ENCODE measurements around the gene CACNG1.

GRCh38 chr17:67080804-67081203 lies 36.5 kb downstream of the CACNG1 start:
- TF ChIP-seq, protein P1, sequence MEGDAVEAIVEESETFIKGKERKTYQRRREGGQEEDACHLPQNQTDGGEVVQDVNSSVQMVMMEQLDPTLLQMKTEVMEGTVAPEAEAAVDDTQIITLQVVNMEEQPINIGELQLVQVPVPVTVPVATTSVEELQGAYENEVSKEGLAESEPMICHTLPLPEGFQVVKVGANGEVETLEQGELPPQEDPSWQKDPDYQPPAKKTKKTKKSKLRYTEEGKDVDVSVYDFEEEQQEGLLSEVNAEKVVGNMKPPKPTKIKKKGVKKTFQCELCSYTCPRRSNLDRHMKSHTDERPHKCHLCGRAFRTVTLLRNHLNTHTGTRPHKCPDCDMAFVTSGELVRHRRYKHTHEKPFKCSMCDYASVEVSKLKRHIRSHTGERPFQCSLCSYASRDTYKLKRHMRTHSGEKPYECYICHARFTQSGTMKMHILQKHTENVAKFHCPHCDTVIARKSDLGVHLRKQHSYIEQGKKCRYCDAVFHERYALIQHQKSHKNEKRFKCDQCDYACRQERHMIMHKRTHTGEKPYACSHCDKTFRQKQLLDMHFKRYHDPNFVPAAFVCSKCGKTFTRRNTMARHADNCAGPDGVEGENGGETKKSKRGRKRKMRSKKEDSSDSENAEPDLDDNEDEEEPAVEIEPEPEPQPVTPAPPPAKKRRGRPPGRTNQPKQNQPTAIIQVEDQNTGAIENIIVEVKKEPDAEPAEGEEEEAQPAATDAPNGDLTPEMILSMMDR (IDR thresholded peaks at IDR 0.05), result no peak
- no peak for TF ChIP-seq POLR2A (IDR thresholded peaks at IDR 0.05)

Data from testis (tissue), 2 donors.